Measurements from ENCODE around the gene ARL3. TPM values are rescaled to one million over a fixed set of nuclear protein-coding genes. Genes with fewer than 3 reads are reported as not detected.

The ARL3 gene
- polyA plus RNA-seq, 1 experiment: 8.1 TPM

- CTCF ChIA-PET: interaction anchor here (0.6 to 4.8 kb wide), 3 partner anchors 12 to 16 kb away, joined by 3 to 34 read pairs (median 3); no protein-coding TSS in a partner anchor
- H3K27me3 ChIP-seq (ENCODE audit: control insufficient read depth, insufficient read depth, low read length): no peaks in the 10 kb centered on the region
- TF ChIP-seq CTCF (IDR thresholded peaks at IDR 0.05; ENCODE audit: insufficient read depth, low read depth, low read length): no peak
- POLR2A ChIA-PET: interaction anchor here (1.4 kb wide), 1 partner anchor 15 kb away, joined by 7 read pairs; no protein-coding TSS in a partner anchor
- H3K36me3 ChIP-seq (ENCODE audit: control insufficient read depth, insufficient read depth, low read length): no peaks in the 10 kb centered on the region
- no peak overlapping the region for H3K4me3 ChIP-seq (ENCODE audit: low read depth, low read length)
- DNase-seq (ENCODE audit: low read depth): no peak
These were observed 22.7 kb downstream of the ARL3 start for GRCh38 chr10:102691285-102692066.

- no peak for TF ChIP-seq CTCF (IDR thresholded peaks at IDR 0.05; ENCODE audit: insufficient read depth, low read depth, low read length)
- DNase-seq (ENCODE audit: low read depth): no peak
- ChIA-PET CTCF (interaction anchor here (0.6 to 0.7 kb wide), 2 partner anchors 23 to 72 kb away, joined by 3 read pairs; no protein-coding TSS in a partner anchor), POLR2A (no interaction called here)
- peaks cover 3% of the 10 kb centered on the region for H3K36me3 ChIP-seq (ENCODE audit: control insufficient read depth, insufficient read depth, low read length)
- no peaks in the 10 kb centered on the region for H3K27me3 ChIP-seq (ENCODE audit: control insufficient read depth, insufficient read depth, low read length)
- no peak overlapping the region for H3K4me3 ChIP-seq (ENCODE audit: low read depth, low read length)
These were observed 30.5 kb downstream of the ARL3 start for GRCh38 chr10:102683736-102684135.

GRCh38 chr10:102682981-102683380, 31.2 kb downstream of the ARL3 start:
- H3K27me3 ChIP-seq (ENCODE audit: control insufficient read depth, insufficient read depth, low read length): no peaks in the 10 kb centered on the region
- DNase-seq (ENCODE audit: low read depth): no peak
- ChIA-PET CTCF (no interaction called here), POLR2A (no interaction called here)
- no peak for TF ChIP-seq CTCF (IDR thresholded peaks at IDR 0.05; ENCODE audit: insufficient read depth, low read depth, low read length)
- peaks cover 3% of the 10 kb centered on the region for H3K36me3 ChIP-seq (ENCODE audit: control insufficient read depth, insufficient read depth, low read length)
- H3K4me3 ChIP-seq (ENCODE audit: low read depth, low read length): no peak overlapping the region

- DNase-seq (ENCODE audit: low read depth): no peak
- ChIA-PET CTCF (no interaction called here), POLR2A (no interaction called here)
- TF ChIP-seq CTCF (IDR thresholded peaks at IDR 0.05; ENCODE audit: insufficient read depth, low read depth, low read length): no peak
- H3K27me3 ChIP-seq (ENCODE audit: control insufficient read depth, insufficient read depth, low read length): no peaks in the 10 kb centered on the region
- H3K36me3 ChIP-seq (ENCODE audit: control insufficient read depth, insufficient read depth, low read length): peaks cover 3% of the 10 kb centered on the region
- H3K4me3 ChIP-seq (ENCODE audit: low read depth, low read length): no peak overlapping the region
These were observed 31.8 kb downstream of the ARL3 start for GRCh38 chr10:102682416-102682815.

GRCh38 chr10:102681696-102682095, 32.5 kb downstream of the ARL3 start:
- TF ChIP-seq CTCF (IDR thresholded peaks at IDR 0.05; ENCODE audit: insufficient read depth, low read depth, low read length): no peak
- H3K4me3 ChIP-seq (ENCODE audit: low read depth, low read length): no peak overlapping the region
- no peaks in the 10 kb centered on the region for H3K27me3 ChIP-seq (ENCODE audit: control insufficient read depth, insufficient read depth, low read length)
- POLR2A ChIA-PET: no interaction called here
- no peak for DNase-seq (ENCODE audit: low read depth)
- peaks cover 3% of the 10 kb centered on the region for H3K36me3 ChIP-seq (ENCODE audit: control insufficient read depth, insufficient read depth, low read length)
- CTCF ChIA-PET: interaction anchor here (5.6 kb wide), 1 partner anchor 10 kb away, joined by 34 read pairs; no protein-coding TSS in a partner anchor

All from BJ (cell line).